Measurements from ENCODE around the gene RSAD2. TPM values are rescaled to one million over a fixed set of nuclear protein-coding genes. Genes with fewer than 3 reads are reported as not detected.

The RSAD2 gene
- total RNA-seq, 1 donor from 2014 or later = 4.4 TPM

- Mint-ChIP-seq H3K27ac (no peak overlapping the region), H3K4me1 (ENCODE audit: low read depth) (no peaks in the 10 kb centered on the region), H3K9me3 (ENCODE audit: low read depth) (peaks cover 14% of the 10 kb centered on the region), H3K27me3 (no peaks in the 10 kb centered on the region), H3K36me3 (ENCODE audit: insufficient read depth) (peaks cover 3% of the 10 kb centered on the region), H3K4me3 (ENCODE audit: low read depth) (no peak overlapping the region)
- no peak for DNase-seq (ENCODE audit: low spot score, unreplicated experiment)
- TF ChIP-seq CTCF (IDR thresholded peaks at IDR 0.05; ENCODE audit: unreplicated experiment) = no peak
These were observed 3.5 kb downstream of the RSAD2 start for GRCh38 chr2:6881046-6881445.

- TF ChIP-seq CTCF (IDR thresholded peaks at IDR 0.05; ENCODE audit: unreplicated experiment) = no peak
- peaks cover 14% of the 10 kb centered on the region for H3K9me3 Mint-ChIP-seq (ENCODE audit: low read depth)
- peaks cover 3% of the 10 kb centered on the region for H3K36me3 Mint-ChIP-seq (ENCODE audit: insufficient read depth)
- H3K27me3 Mint-ChIP-seq = no peaks in the 10 kb centered on the region
- no peak overlapping the region for H3K27ac Mint-ChIP-seq
- H3K4me3 Mint-ChIP-seq (ENCODE audit: low read depth) = no peak overlapping the region
- H3K4me1 Mint-ChIP-seq (ENCODE audit: low read depth) = no peaks in the 10 kb centered on the region
- no peak for DNase-seq (ENCODE audit: low spot score, unreplicated experiment)
These were observed 3.9 kb downstream of the RSAD2 start for GRCh38 chr2:6881516-6881915.

- no peak for TF ChIP-seq CTCF (IDR thresholded peaks at IDR 0.05; ENCODE audit: unreplicated experiment)
- no peak overlapping the region for H3K27ac Mint-ChIP-seq
These were observed 6.0 kb downstream of the RSAD2 start for GRCh38 chr2:6883448-6884122.

GRCh38 chr2:6885551-6885950 is 8.0 kb downstream of the RSAD2 start:
- no peak overlapping the region for H3K4me3 Mint-ChIP-seq (ENCODE audit: low read depth)
- H3K27ac Mint-ChIP-seq = no peak overlapping the region
- TF ChIP-seq CTCF (IDR thresholded peaks at IDR 0.05; ENCODE audit: unreplicated experiment) = no peak
- H3K27me3 Mint-ChIP-seq = no peaks in the 10 kb centered on the region
- H3K36me3 Mint-ChIP-seq (ENCODE audit: insufficient read depth) = no peaks in the 10 kb centered on the region
- peaks cover 5% of the 10 kb centered on the region for H3K9me3 Mint-ChIP-seq (ENCODE audit: low read depth)
- DNase-seq (ENCODE audit: low spot score, unreplicated experiment) = no peak
- no peaks in the 10 kb centered on the region for H3K4me1 Mint-ChIP-seq (ENCODE audit: low read depth)

More at GRCh38 chr2:6883448-6884122, 6.0 kb downstream of the RSAD2 start:
- Mint-ChIP-seq H3K4me1 (ENCODE audit: low read depth) (no peaks in the 10 kb centered on the region), H3K9me3 (ENCODE audit: low read depth) (peaks cover 14% of the 10 kb centered on the region), H3K27me3 (no peaks in the 10 kb centered on the region), H3K4me3 (ENCODE audit: low read depth) (no peak overlapping the region), H3K36me3 (ENCODE audit: insufficient read depth) (peaks cover 3% of the 10 kb centered on the region)
- no peak for DNase-seq (ENCODE audit: low spot score, unreplicated experiment)

- no peaks in the 10 kb centered on the region for H3K4me1 Mint-ChIP-seq (ENCODE audit: low read depth)
- no peaks in the 10 kb centered on the region for H3K36me3 Mint-ChIP-seq (ENCODE audit: insufficient read depth)
- H3K4me3 Mint-ChIP-seq (ENCODE audit: low read depth) = no peak overlapping the region
- DNase-seq (ENCODE audit: low spot score, unreplicated experiment) = no peak
- H3K27ac Mint-ChIP-seq = no peak overlapping the region
- H3K9me3 Mint-ChIP-seq (ENCODE audit: low read depth) = peaks cover 2% of the 10 kb centered on the region
- H3K27me3 Mint-ChIP-seq = no peaks in the 10 kb centered on the region
- no peak for TF ChIP-seq CTCF (IDR thresholded peaks at IDR 0.05; ENCODE audit: unreplicated experiment)
These were observed 8.4 kb downstream of the RSAD2 start for GRCh38 chr2:6885968-6886367.
